Bronchial epithelial cell (primary cell): ENCODE results near the gene RFC5. TPM values are rescaled to one million over a fixed set of nuclear protein-coding genes. Genes with fewer than 3 reads are reported as not detected.

ENCODE experiments used
- DNase-seq: peaks from one replicate; pipeline ENCODE4 v3.0.0-alpha.2; 2010; ENCODE audit warnings: low read depth
- FAIRE-seq: peaks from 2 replicates; lab custom pipeline; 2011; peaks lifted over from hg19 to GRCh38; lab: Jason Lieb, UNC
- H3K27me3 ChIP-seq: 2 replicates; pipeline ENCODE4 v1.5.1; 2011; ENCODE audit warnings: low read length; ENCODE audit not compliant: control insufficient read depth, insufficient read depth
- H3K36me3 ChIP-seq: 2 replicates; pipeline ENCODE4 v1.5.1; 2011; ENCODE audit warnings: low read length; ENCODE audit not compliant: control insufficient read depth, insufficient read depth
- H3K4me3 ChIP-seq: 2 replicates; pipeline ENCODE4 v1.5.1; 2011; ENCODE audit warnings: mild to moderate bottlenecking, low read depth, low read length, control low read depth
- total RNA-seq: library from RNA; depleted of rRNA; stranded (reverse); fragments of >200 nt; gene quantifications from 2 replicates; pipeline ENCODE4 v1.2.1, GENCODE V29; 2014
- TF ChIP-seq, protein P1 (sequence below): IDR thresholded peaks from 2 replicates; pipeline ENCODE4 v1.5.1; 2011; ENCODE audit warnings: mild to moderate bottlenecking, moderate library complexity, low read length, control low read depth, inconsistent platforms; ENCODE audit not compliant: insufficient read depth, severe bottlenecking

Gene RFC5
- total RNA-seq, 1 donor from 2014 or later = 6.1 TPM

DNA sequence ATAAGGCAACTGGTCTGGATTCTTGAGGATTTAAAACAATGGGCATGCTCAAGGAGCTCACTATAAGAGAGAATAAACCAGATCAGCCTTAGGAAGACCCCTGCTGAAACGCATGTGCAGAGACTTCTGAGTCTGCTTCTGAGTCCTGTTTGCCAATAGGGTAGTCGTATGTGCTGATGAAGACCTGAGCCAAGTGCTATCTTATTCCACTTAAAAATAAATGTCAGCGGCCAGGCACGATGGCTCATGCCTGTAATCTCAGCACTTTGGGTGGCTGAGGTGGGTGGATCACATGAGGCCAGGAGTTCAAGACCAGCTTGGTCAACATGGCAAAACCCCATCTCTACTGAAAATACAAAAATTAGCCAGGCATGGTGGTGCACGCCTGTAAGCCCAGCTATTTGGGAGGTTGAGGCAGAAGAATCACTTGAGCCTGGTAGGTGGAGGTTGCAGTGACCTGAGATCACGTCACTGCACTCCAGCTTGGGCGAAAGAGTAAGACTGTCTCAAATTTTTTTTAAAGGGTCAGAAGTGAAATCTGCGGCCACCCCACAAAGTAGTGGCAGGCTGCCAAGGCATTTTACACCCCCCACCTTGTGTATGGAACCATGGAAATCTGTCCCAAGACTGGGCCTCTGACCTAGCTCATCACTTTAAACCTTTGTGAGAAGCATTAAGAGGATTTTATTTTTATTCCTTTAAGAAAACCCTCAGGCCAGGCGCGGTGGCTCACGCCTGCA lies 20.3 kb downstream of the RFC5 start:
- H3K27me3 ChIP-seq = no peaks in the 10 kb centered on the region
- peaks cover 26% of the 10 kb centered on the region for H3K36me3 ChIP-seq
- FAIRE-seq = no peak
- DNase-seq = no peak
- no peak overlapping the region for H3K4me3 ChIP-seq
- TF ChIP-seq, protein P1, sequence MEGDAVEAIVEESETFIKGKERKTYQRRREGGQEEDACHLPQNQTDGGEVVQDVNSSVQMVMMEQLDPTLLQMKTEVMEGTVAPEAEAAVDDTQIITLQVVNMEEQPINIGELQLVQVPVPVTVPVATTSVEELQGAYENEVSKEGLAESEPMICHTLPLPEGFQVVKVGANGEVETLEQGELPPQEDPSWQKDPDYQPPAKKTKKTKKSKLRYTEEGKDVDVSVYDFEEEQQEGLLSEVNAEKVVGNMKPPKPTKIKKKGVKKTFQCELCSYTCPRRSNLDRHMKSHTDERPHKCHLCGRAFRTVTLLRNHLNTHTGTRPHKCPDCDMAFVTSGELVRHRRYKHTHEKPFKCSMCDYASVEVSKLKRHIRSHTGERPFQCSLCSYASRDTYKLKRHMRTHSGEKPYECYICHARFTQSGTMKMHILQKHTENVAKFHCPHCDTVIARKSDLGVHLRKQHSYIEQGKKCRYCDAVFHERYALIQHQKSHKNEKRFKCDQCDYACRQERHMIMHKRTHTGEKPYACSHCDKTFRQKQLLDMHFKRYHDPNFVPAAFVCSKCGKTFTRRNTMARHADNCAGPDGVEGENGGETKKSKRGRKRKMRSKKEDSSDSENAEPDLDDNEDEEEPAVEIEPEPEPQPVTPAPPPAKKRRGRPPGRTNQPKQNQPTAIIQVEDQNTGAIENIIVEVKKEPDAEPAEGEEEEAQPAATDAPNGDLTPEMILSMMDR = no peak

DNA sequence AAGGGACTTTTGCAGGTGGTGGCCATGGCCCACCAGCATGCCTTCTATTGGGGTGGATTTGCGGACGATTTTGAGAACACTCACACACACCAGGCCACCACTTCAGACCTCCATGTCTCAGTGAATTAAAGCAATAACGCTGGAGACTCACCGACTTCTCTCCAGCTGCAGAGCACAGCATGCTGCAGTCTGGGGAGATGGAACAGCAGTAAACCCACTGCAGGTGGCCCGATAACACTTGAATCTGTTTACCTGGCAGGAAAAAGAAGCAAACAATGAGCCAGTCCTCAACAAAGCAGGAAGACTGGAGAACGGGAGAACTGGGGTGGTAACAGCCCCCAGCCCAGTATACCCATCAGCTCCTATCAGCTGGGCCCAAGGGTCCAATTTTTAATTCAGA lies 21.6 kb downstream of the RFC5 start:
- no peak for FAIRE-seq

DNA sequence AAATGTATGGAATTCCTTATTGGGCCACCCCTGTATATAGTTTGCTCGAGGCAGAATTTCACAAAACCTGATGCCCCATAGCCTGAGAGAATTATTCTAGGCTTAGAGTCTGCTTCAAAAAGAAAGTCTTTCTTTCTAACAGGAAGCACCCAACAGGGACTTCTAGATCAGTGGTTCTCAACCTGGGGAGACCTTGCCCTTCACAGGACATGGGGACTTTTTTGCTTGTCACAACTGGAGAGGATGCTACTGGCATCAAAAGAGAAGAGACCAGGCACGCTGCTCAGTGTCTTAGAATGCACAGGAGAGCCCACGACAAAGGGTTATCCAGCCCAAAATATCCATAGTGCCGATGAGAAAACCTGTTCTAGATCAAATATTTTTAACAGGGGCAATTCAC lies 25.6 kb downstream of the RFC5 start:
- FAIRE-seq = no peak
- TF ChIP-seq, protein P1 = no peak
- no peak overlapping the region for H3K4me3 ChIP-seq
- peaks cover 20% of the 10 kb centered on the region for H3K36me3 ChIP-seq
- DNase-seq = no peak
- H3K27me3 ChIP-seq = no peaks in the 10 kb centered on the region

More for the DNA sequence above, 21.6 kb downstream of the RFC5 start:
- no peak for DNase-seq
- TF ChIP-seq, protein P1 = no peak
- Histone ChIP-seq H3K36me3 (peaks cover 28% of the 10 kb centered on the region), H3K27me3 (no peaks in the 10 kb centered on the region), H3K4me3 (no peak overlapping the region)

DNA sequence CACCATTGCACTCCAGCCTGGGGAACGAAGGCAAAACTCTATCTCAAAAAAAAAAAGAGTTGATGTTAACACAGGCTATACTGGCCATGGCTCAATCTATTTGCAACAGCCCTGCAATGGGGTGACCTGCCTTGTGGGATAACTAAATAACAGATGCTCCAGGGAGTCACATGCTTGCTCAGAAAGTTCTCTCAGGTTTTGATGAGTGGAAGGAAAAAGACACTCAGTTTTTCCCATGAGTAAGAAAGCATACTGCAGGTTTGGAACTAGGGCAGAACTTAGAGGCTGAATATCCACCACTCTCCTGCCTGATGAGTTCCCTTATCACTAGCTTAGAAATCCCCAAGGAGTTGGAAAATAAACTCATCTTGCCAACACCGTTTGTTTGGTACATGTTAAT lies 27.6 kb downstream of the RFC5 start:
- no peak for FAIRE-seq
- no peak for DNase-seq
- Histone ChIP-seq H3K4me3 (no peak overlapping the region), H3K27me3 (no peaks in the 10 kb centered on the region), H3K36me3 (peaks cover 17% of the 10 kb centered on the region)
- TF ChIP-seq, protein P1 = no peak

DNA sequence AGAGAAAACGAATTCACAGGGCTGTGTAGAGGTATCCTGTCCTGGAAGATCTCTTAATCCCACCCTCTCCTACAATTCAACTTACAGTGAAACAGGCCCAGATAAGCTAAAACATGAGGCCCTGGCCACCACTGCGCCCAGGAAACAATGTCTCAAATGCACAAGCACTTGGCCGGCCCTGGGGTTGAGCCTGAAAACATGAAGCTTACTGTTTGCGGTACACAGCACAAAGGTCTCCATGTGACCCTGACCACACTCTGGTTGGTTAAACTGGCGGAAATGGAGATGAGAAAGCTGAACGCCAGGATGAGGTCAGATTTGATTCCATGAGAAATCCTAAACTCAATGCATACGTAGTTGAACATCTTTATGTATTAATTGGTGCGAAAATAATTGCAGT lies 28.1 kb downstream of the RFC5 start:
- FAIRE-seq (no peak), DNase-seq (no peak)
- Histone ChIP-seq H3K4me3 (no peak overlapping the region), H3K27me3 (no peaks in the 10 kb centered on the region), H3K36me3 (peaks cover 17% of the 10 kb centered on the region)
- TF ChIP-seq, protein P1 = no peak

DNA sequence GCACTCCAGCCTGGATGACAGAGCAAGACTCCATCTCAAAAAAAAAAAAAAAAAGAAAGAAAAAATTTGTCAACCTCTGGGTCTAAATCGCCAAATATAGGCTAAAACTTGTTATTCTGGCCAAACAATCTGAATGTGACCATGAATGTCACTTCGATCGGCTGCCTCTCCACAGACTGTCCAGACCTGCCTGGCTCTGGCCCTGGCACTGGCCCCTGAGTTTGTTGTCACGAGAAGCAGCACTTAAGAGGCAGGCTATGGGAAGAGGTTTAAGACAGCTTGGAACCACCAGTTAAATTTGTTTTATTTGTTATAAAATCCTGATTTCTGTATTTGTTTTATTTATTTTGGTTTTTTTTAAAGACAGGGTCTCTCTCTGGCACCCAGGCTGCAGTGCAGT lies 29.9 kb downstream of the RFC5 start:
- DNase-seq (no peak), FAIRE-seq (no peak)
- H3K4me3 ChIP-seq = no peak overlapping the region
- peaks cover 14% of the 10 kb centered on the region for H3K36me3 ChIP-seq
- TF ChIP-seq, protein P1 = no peak
- no peaks in the 10 kb centered on the region for H3K27me3 ChIP-seq
